T-helper 2 cell (primary cell): Measurements from ENCODE around the gene SRD5A1.
"Not testable (repeated sequence)": the region's sequence is repeated elsewhere in the genome, so short reads cannot be mapped to it uniquely, and the experiment has no call there.

Source experiments
- DNase-seq, 5 experiments: peaks; one replicate each; pipeline versions ENCODE4 v3.0.0 to v3.0.0-alpha.2; 2012 to 2022

The SRD5A1 gene

GRCh38 chr5:6645571-6646362, 12.5 kb downstream of the SRD5A1 start:
- not testable (repeated sequence) for DNase-seq

- no peak for DNase-seq
Measured at GRCh38 chr5:6649186-6649585, 15.9 kb downstream of the SRD5A1 start.

- DNase-seq: no peak
Measured at GRCh38 chr5:6649681-6650080, 16.4 kb downstream of the SRD5A1 start.

- DNase-seq: no peak
Measured at GRCh38 chr5:6652025-6652424, 18.8 kb downstream of the SRD5A1 start.

GRCh38 chr5:6655432-6655831, 22.2 kb downstream of the SRD5A1 start:
- no peak for DNase-seq

- no peak for DNase-seq
Measured at GRCh38 chr5:6656680-6657079, 23.4 kb downstream of the SRD5A1 start.

- no peak for DNase-seq
Measured at GRCh38 chr5:6659941-6660684, 26.9 kb downstream of the SRD5A1 start.

GRCh38 chr5:6660688-6661087, 27.4 kb downstream of the SRD5A1 start:
- DNase-seq: no peak

- DNase-seq: no peak
Measured at GRCh38 chr5:6666762-6667161, 33.5 kb downstream of the SRD5A1 start.

GRCh38 chr5:6667648-6668047, 34.4 kb downstream of the SRD5A1 start:
- DNase-seq: no peak

GRCh38 chr5:6668717-6669116, 35.5 kb downstream of the SRD5A1 start:
- DNase-seq: not testable (repeated sequence)

GRCh38 chr5:6673031-6673430, 39.8 kb downstream of the SRD5A1 start:
- no peak for DNase-seq

GRCh38 chr5:6673963-6674362, 40.7 kb downstream of the SRD5A1 start:
- DNase-seq: no peak

GRCh38 chr5:6674421-6674820, 41.2 kb downstream of the SRD5A1 start:
- no peak for DNase-seq

- no peak for DNase-seq
Measured at GRCh38 chr5:6674886-6675285, 41.6 kb downstream of the SRD5A1 start.

GRCh38 chr5:6675784-6676491, 42.7 kb downstream of the SRD5A1 start:
- DNase-seq: no peak

GRCh38 chr5:6676702-6677101, 43.5 kb downstream of the SRD5A1 start:
- DNase-seq: no peak

GRCh38 chr5:6678385-6678784, 45.1 kb downstream of the SRD5A1 start:
- DNase-seq: no peak

- DNase-seq: no peak
Measured at GRCh38 chr5:6680922-6681321, 47.7 kb downstream of the SRD5A1 start.

GRCh38 chr5:6681682-6682081, 48.4 kb downstream of the SRD5A1 start:
- no peak for DNase-seq

- no peak for DNase-seq
Measured at GRCh38 chr5:6682239-6682638, 49.0 kb downstream of the SRD5A1 start.

GRCh38 chr5:6683241-6683640, 50.0 kb downstream of the SRD5A1 start:
- no peak for DNase-seq

- no peak for DNase-seq
Measured at GRCh38 chr5:6684075-6684474, 50.8 kb downstream of the SRD5A1 start.

- no peak for DNase-seq
Measured at GRCh38 chr5:6686501-6686900, 53.3 kb downstream of the SRD5A1 start.
